Muscle layer of duodenum (tissue), 2 donors: ENCODE data around the gene NPIPA3.
"Not testable (repeated sequence)": the region's sequence is repeated elsewhere in the genome, so short reads cannot be mapped to it uniquely, and the experiment has no call there.

Experiments used
- H3K27ac ChIP-seq: one replicate; pipeline ENCODE4 v1.7.0; 2013; ENCODE audit warnings: mild to moderate bottlenecking, low read length
- H3K27me3 ChIP-seq: one replicate; pipeline ENCODE4 v1.7.0; 2013; ENCODE audit warnings: low read depth, mild to moderate bottlenecking, control low read depth, low read length
- H3K36me3 ChIP-seq, 2 donors: one replicate each; pipeline ENCODE4 v1.7.0; 2013; ENCODE audit warnings: low read length in 2 of 2, control low read depth in 1 of 2, mild to moderate bottlenecking in 1 of 2; ENCODE audit not compliant: insufficient read depth in 2 of 2, control insufficient read depth in 1 of 2
- H3K4me1 ChIP-seq, 2 donors: one replicate each; pipeline ENCODE4 v1.7.0; 2013; ENCODE audit warnings: low read length in 2 of 2, mild to moderate bottlenecking in 2 of 2, control low read depth in 1 of 2, moderate library complexity in 1 of 2; ENCODE audit not compliant: insufficient read depth in 2 of 2, control insufficient read depth in 1 of 2
- H3K4me3 ChIP-seq, 2 donors: one replicate each; pipeline ENCODE4 v1.7.0; 2013; ENCODE audit warnings: low read length in 2 of 2, low read depth in 1 of 2, mild to moderate bottlenecking in 1 of 2
- H3K9me3 ChIP-seq, 2 donors: one replicate each; pipeline ENCODE4 v1.7.0; 2013; ENCODE audit warnings: low read length in 2 of 2, control low read depth in 1 of 2, mild to moderate bottlenecking in 1 of 2; ENCODE audit not compliant: control insufficient read depth in 1 of 2
- donor health status: healthy.

Gene NPIPA3

GRCh38 chr16:14703156-14704011 lies at the start of gene NPIPA3:
Gene NPIPA3 (plus strand): TSS chr16:14703411. CDS start chr16:14708944, 5,533 bp downstream.
- not testable (repeated sequence) for H3K9me3 ChIP-seq, H3K27me3 ChIP-seq, H3K27ac ChIP-seq, H3K4me3 ChIP-seq, H3K4me1 ChIP-seq, H3K36me3 ChIP-seq

GRCh38 chr16:14658063-14658462 lies 45.1 kb upstream of the NPIPA3 start:
- Histone ChIP-seq H3K9me3 (no peaks in the 10 kb centered on the region), H3K27ac (no peak overlapping the region), H3K36me3 (peaks cover 17 to 55% of the 10 kb centered on the region in 2 donors), H3K4me1 (no peaks in the 10 kb centered on the region), H3K4me3 (no peak overlapping the region), H3K27me3 (no peaks in the 10 kb centered on the region)

GRCh38 chr16:14667347-14668266 lies 35.6 kb upstream of the NPIPA3 start:
- Histone ChIP-seq H3K36me3 (peaks cover 41 to 64% of the 10 kb centered on the region in 2 donors), H3K27ac (peak overlapping the region; percentile 53), H3K4me3 (no peak overlapping the region), H3K27me3 (no peaks in the 10 kb centered on the region), H3K9me3 (no peaks in the 10 kb centered on the region), H3K4me1 (no peaks in the 10 kb centered on the region)

- no peaks in the 10 kb centered on the region for H3K4me1 ChIP-seq
Observed at GRCh38 chr16:14668556-14669223, 34.5 kb upstream of the NPIPA3 start.

GRCh38 chr16:14669776-14670175 lies 33.4 kb upstream of the NPIPA3 start:
- Histone ChIP-seq H3K27me3 (no peaks in the 10 kb centered on the region), H3K4me1 (no peaks in the 10 kb centered on the region), H3K36me3 (peaks cover 31 to 44% of the 10 kb centered on the region in 2 donors), H3K4me3 (no peak overlapping the region), H3K27ac (no peak overlapping the region), H3K9me3 (no peaks in the 10 kb centered on the region)

More at GRCh38 chr16:14668556-14669223, 34.5 kb upstream of the NPIPA3 start:
- Histone ChIP-seq H3K9me3 (no peaks in the 10 kb centered on the region), H3K27me3 (no peaks in the 10 kb centered on the region), H3K4me3 (no peak overlapping the region), H3K27ac (peak overlapping the region; percentile 53), H3K36me3 (peaks cover 37 to 55% of the 10 kb centered on the region in 2 donors)

- no peaks in the 10 kb centered on the region for H3K4me1 ChIP-seq
- peaks cover 8 to 20% of the 10 kb centered on the region in 2 donors for H3K36me3 ChIP-seq
- no peaks in the 10 kb centered on the region for H3K9me3 ChIP-seq
- H3K27ac ChIP-seq = peak overlapping the region; percentile 24
- H3K27me3 ChIP-seq = no peaks in the 10 kb centered on the region
- no peak overlapping the region for H3K4me3 ChIP-seq
Observed at GRCh38 chr16:14672403-14672971, 30.7 kb upstream of the NPIPA3 start.

- H3K36me3 ChIP-seq = no peaks in the 10 kb centered on the region
- H3K27me3 ChIP-seq = no peaks in the 10 kb centered on the region
- no peak overlapping the region for H3K4me3 ChIP-seq
- H3K4me1 ChIP-seq = no peaks in the 10 kb centered on the region
- no peak overlapping the region for H3K27ac ChIP-seq
- no peaks in the 10 kb centered on the region for H3K9me3 ChIP-seq
Observed at GRCh38 chr16:14676633-14677032, 26.6 kb upstream of the NPIPA3 start.

- H3K4me3 ChIP-seq = no peak overlapping the region
- no peaks in the 10 kb centered on the region for H3K9me3 ChIP-seq
- H3K27me3 ChIP-seq = no peaks in the 10 kb centered on the region
- H3K36me3 ChIP-seq = no peaks in the 10 kb centered on the region
- no peaks in the 10 kb centered on the region for H3K4me1 ChIP-seq
- H3K27ac ChIP-seq = no peak overlapping the region
Observed at GRCh38 chr16:14677627-14678026, 25.6 kb upstream of the NPIPA3 start.

GRCh38 chr16:14678748-14679497 lies 24.3 kb upstream of the NPIPA3 start:
- Histone ChIP-seq H3K4me1 (no peaks in the 10 kb centered on the region), H3K4me3 (no peak overlapping the region), H3K27ac (no peak overlapping the region), H3K36me3 (no peaks in the 10 kb centered on the region), H3K9me3 (no peaks in the 10 kb centered on the region), H3K27me3 (no peaks in the 10 kb centered on the region)

GRCh38 chr16:14680396-14680795 lies 22.8 kb upstream of the NPIPA3 start:
- not testable (repeated sequence) for H3K27ac ChIP-seq, H3K27me3 ChIP-seq, H3K36me3 ChIP-seq, H3K4me1 ChIP-seq, H3K4me3 ChIP-seq, H3K9me3 ChIP-seq
